HG03139 (cell line): Measurements from ENCODE around the gene TFG.

ENCODE experiments used
- ATAC-seq: cut with Tn5 transposase; IDR thresholded peaks from one replicate; pipeline ENCODE4 v1.9.1; 2021; ENCODE audit not compliant: unreplicated experiment

Gene TFG

GRCh38 chr3:100783619-100784018 lies 74.3 kb downstream of the TFG start:
- ATAC-seq = no peak

- ATAC-seq = no peak
These were observed 80.3 kb downstream of the TFG start for GRCh38 chr3:100789579-100789978.

- ATAC-seq = no peak
These were observed 87.3 kb downstream of the TFG start for GRCh38 chr3:100796556-100796955.

- no peak for ATAC-seq
These were observed 88.7 kb downstream of the TFG start for GRCh38 chr3:100798012-100798411.
